Fibroblast of mammary gland (primary cell): Measurements from ENCODE around the gene COX6B2.
A peak's percentile ranks its signal among the peaks of the same experiment; 100 is the strongest.

ENCODE experiments used
- DNase-seq: peaks from one replicate; pipeline ENCODE4 v3.0.0-alpha.2; 2010; ENCODE audit warnings: low read depth
- H3K4me3 ChIP-seq: 2 replicates; pipeline ENCODE4 v1.5.1; 2011; ENCODE audit warnings: low read depth, mild to moderate bottlenecking, low read length, moderate library complexity; ENCODE audit not compliant: control insufficient read depth
- TF ChIP-seq, protein P1 (sequence below): conservative IDR thresholded peaks from 2 replicates; pipeline ENCODE4 v1.5.1; 2011; ENCODE audit warnings: low read depth, low read length, inconsistent platforms; ENCODE audit not compliant: control insufficient read depth, insufficient read depth

Gene COX6B2

DNA sequence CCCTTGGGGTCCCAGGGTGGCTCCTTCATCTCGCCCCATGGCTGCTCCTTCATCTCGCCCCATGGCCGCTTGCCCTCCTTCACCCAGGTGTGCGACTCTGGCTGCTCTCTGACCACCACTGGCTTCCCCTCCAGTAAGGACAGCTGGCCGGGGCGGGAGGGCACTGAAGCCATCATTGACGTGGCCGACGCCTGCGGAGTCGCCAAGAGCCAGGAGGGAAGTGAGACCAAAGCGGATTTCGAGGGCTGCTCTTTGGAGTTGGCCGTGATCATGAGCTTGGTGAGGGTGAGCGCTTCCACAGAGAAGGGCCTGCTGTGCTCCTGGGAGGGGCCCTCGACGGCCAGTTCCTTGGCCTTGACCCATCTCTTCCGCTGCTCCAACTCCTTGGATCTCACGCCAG is 4.0 kb upstream of the COX6B2 start:
- TF ChIP-seq, protein P1, sequence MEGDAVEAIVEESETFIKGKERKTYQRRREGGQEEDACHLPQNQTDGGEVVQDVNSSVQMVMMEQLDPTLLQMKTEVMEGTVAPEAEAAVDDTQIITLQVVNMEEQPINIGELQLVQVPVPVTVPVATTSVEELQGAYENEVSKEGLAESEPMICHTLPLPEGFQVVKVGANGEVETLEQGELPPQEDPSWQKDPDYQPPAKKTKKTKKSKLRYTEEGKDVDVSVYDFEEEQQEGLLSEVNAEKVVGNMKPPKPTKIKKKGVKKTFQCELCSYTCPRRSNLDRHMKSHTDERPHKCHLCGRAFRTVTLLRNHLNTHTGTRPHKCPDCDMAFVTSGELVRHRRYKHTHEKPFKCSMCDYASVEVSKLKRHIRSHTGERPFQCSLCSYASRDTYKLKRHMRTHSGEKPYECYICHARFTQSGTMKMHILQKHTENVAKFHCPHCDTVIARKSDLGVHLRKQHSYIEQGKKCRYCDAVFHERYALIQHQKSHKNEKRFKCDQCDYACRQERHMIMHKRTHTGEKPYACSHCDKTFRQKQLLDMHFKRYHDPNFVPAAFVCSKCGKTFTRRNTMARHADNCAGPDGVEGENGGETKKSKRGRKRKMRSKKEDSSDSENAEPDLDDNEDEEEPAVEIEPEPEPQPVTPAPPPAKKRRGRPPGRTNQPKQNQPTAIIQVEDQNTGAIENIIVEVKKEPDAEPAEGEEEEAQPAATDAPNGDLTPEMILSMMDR: no peak
- no peak overlapping the region for H3K4me3 ChIP-seq
- no peak for DNase-seq

DNA sequence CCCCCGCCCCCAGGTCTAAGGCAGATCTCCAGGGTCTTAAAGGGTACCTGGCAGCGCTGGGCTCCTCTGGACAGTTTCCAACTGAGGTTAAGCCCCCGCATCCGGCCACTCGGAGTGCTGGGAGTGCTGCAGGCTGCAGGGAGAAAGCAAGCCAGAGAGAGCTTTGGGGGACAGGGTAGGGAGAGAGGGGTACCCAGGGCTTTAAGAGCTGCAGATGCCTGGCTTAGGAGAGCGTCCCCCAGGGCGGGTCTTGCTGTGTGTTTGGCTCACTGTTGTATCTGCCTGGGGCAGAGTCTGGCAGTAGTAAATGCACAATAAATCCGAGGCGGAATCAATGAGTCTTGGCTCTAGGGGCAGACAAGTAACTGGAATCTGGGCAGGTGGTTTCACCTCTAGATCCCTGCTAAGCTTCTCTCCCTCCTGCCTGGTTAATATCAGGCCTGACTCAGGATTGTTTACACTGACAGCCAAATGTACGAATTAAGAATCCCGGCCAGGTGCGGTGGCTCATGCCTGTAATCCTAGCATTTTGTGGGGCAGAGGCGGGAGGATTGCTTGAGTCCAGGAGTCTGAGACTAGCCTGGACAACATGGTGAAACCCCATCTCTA is 798 bp upstream of the COX6B2 start:
- no peak overlapping the region for H3K4me3 ChIP-seq
- TF ChIP-seq, protein P1: no peak
- DNase-seq: no peak

DNA sequence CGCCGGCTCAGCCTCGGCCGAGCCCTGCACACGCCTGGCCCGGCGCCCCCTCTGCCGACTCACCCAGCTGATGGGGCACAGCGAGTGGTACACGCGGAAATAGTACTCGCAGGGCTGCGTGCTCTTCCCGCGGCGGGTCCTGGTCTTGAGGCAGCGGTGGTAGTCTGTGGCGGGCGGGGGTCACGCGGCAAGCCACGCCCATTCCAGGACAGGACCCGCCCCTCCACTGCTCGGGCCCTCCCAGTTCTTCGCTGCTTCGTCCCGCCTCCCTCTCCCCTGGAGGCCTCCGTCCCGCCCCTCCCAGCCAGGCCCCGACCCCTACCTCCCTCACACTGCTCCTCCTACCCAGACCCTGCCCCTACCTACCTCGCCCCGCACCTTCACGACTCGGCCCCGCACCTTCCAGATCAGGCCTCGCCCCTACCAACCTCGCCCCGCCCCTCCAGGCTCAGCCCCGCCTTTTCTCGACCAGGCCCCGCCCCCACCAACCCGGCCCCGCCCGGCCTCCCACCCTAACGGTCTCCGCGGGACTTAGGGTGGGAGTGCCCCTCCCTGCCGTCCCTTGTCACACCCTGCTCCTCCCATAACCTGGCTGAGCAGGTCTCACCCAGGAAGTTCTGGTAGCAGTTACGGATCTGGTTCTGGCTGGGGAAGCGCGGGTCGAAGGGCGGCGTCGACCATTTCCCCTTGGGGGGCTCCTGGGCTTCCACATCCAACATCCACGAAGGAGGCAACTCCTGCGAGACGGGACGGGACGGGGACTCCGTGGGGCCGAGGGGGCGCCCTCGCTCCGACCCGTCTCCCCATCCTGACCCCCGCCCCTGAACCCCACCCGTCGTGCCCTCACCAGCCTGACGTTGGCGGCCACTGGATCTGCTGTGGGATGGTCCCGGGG is 469 bp downstream of the COX6B2 start:
- peak overlapping the region; percentile 31 for H3K4me3 ChIP-seq
- DNase-seq: peak; percentile 21

DNA sequence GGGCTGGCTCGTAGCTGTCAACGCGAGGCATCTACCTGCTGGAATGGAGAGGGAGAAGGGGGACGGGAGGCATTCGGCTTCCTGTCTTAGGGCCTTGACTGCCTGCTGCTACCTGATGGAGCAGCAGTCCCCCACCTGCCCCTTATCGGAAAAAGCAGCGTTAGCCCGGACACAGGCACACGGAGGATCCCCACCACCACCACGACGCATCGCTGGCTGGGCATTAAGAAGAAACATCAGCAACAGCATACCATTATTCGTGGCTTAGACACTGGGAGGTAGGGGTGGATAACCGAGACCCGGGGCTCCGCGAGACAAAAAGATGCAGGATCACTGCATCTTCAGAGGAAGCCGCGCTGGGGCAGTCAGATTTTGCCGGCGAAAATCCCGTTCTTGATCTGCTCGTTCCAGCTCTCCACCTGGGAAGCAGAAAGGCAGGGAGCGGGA is 1.1 kb downstream of the COX6B2 start:
- H3K4me3 ChIP-seq: peak overlapping the region; percentile 31
- no peak for DNase-seq
- TF ChIP-seq, protein P1: no peak

More for the DNA sequence above, 469 bp downstream of the COX6B2 start:
- TF ChIP-seq, protein P1: no peak

DNA sequence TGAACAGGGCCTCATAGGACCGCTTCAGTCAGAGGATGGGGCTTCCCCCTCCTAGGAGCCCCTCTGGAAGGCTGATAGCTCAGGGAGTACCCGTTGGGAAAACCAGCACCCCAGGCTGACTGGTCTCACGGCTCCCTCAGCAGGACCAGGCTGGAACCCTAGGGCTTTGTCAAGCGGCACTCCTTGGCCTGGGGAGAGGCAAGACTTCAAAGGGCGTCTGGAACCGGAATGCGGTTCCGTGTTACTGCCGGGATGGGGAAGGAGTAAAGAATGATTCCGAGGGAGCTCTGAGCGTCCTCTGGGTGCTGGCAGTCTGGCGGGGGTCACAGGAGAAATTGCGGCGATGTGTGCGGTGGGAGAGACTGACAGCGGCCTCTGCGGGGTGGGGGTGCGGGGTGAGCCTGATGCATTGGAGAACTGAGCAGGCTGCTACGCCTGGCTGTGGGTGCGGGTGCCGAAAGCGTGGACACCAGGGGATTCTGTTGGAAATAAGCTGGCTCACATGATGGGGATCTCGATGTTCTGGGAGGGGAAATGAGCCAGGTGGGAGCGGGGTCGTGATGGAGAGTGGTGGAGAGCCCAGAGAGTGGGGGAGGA is 1.9 kb downstream of the COX6B2 start:
- TF ChIP-seq, protein P1: no peak
- DNase-seq: no peak
- H3K4me3 ChIP-seq: no peak overlapping the region

DNA sequence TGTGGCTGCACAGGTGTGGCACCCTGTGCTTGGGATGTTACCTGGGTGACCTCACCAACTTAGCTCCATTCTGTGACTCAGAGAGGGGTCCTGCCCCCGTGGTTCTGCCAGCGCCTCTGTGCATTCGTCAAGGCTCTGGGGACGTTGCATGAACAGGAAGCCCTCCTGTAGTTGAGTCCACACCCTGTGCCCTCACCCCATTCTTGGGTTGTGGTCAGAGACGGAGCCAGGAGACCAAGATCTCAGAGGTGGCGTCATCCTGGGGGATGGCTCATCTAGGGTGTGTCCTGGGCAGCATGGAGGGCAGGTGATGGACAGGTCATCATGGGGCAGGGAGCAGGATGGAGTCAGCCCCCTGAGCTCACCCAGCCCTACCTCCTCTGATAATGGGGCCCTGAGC is 2.5 kb downstream of the COX6B2 start:
- TF ChIP-seq, protein P1: no peak
- DNase-seq: no peak
- no peak overlapping the region for H3K4me3 ChIP-seq
